Measurements from ENCODE around the gene FGD2.

The FGD2 gene

DNA sequence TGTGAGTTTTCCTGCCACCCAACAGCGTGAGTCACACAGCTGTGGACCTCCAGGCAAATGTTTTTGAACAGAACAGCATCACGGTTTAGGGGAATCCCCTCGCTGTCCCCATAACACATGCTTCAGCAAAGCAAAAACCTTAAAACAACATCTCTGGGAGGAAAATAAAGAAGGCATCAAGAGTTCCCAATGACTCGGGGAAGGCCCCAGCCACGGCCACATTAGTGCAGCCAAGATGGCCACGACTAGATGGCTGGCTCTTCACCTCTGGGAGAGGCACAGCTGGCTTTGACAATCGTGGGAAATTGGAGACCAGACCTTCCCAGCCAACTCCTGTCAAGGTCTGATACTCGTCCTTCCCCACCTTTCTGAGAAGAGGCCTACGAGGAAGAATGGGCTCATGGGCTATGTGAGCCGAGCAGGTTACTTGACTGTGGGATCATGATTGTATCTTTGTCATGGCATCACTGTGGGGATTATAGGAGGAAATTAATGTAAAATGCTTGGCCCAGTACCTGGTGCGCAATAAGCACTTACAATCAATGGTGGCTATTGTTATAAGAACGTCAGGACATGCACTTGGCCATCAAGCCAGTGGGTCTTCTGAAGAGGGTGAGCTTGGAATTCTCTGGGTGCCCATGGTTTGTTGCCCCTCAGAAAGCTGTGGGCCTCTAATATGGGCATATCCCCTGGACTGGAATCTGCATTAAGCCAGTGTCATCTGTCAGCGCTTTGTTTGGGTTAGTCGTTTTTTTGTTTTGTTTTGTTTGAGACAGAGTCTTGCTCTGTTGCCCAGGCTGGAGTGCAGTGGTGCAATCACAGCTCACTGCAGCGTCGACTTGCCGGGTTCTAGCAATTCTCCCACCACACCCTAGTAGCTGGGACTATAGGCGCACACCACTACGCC is 43.6 kb downstream of the FGD2 start:
- no peaks in the 10 kb centered on the region for H3K36me3 ChIP-seq (ENCODE audit: control insufficient read depth, insufficient read depth, low read length)
- peaks cover 6% of the 10 kb centered on the region for H3K4me1 ChIP-seq (ENCODE audit: control insufficient read depth, insufficient read depth, low read length)
- H3K4me3 ChIP-seq (ENCODE audit: low read length): no peak overlapping the region
- H3K27me3 ChIP-seq (ENCODE audit: control insufficient read depth, insufficient read depth, low read length): no peaks in the 10 kb centered on the region
- no peak overlapping the region for H3K9ac ChIP-seq (ENCODE audit: low read length)
- no peak overlapping the region for H3K27ac ChIP-seq (ENCODE audit: low read depth, low read length)

GRCh38 chr6:37049758-37050044 is 44.2 kb downstream of the FGD2 start:
- H3K9ac ChIP-seq (ENCODE audit: low read length): no peak overlapping the region
- H3K36me3 ChIP-seq (ENCODE audit: control insufficient read depth, insufficient read depth, low read length): no peaks in the 10 kb centered on the region
- H3K4me1 ChIP-seq (ENCODE audit: control insufficient read depth, insufficient read depth, low read length): peaks cover 6% of the 10 kb centered on the region
- no peak overlapping the region for H3K4me3 ChIP-seq (ENCODE audit: low read length)
- H3K27ac ChIP-seq (ENCODE audit: low read depth, low read length): no peak overlapping the region
- no peaks in the 10 kb centered on the region for H3K27me3 ChIP-seq (ENCODE audit: control insufficient read depth, insufficient read depth, low read length)

- H3K27me3 ChIP-seq (ENCODE audit: control insufficient read depth, insufficient read depth, low read length): no peaks in the 10 kb centered on the region
- no peak overlapping the region for H3K9ac ChIP-seq (ENCODE audit: low read length)
- no peaks in the 10 kb centered on the region for H3K36me3 ChIP-seq (ENCODE audit: control insufficient read depth, insufficient read depth, low read length)
- H3K4me3 ChIP-seq (ENCODE audit: low read length): no peak overlapping the region
- H3K4me1 ChIP-seq (ENCODE audit: control insufficient read depth, insufficient read depth, low read length): peaks cover 6% of the 10 kb centered on the region
- H3K27ac ChIP-seq (ENCODE audit: low read depth, low read length): no peak overlapping the region
Observed at GRCh38 chr6:37050045-37050853, 44.8 kb downstream of the FGD2 start.

- H3K36me3 ChIP-seq (ENCODE audit: control insufficient read depth, insufficient read depth, low read length): no peaks in the 10 kb centered on the region
- H3K4me3 ChIP-seq (ENCODE audit: low read length): no peak overlapping the region
- no peak overlapping the region for H3K9ac ChIP-seq (ENCODE audit: low read length)
- peaks cover 6% of the 10 kb centered on the region for H3K4me1 ChIP-seq (ENCODE audit: control insufficient read depth, insufficient read depth, low read length)
- H3K27ac ChIP-seq (ENCODE audit: low read depth, low read length): no peak overlapping the region
- H3K27me3 ChIP-seq (ENCODE audit: control insufficient read depth, insufficient read depth, low read length): no peaks in the 10 kb centered on the region
Observed at GRCh38 chr6:37050854-37051137, 45.3 kb downstream of the FGD2 start.

- no peaks in the 10 kb centered on the region for H3K36me3 ChIP-seq (ENCODE audit: control insufficient read depth, insufficient read depth, low read length)
- H3K27ac ChIP-seq (ENCODE audit: low read depth, low read length): no peak overlapping the region
- no peak overlapping the region for H3K4me3 ChIP-seq (ENCODE audit: low read length)
- no peak overlapping the region for H3K9ac ChIP-seq (ENCODE audit: low read length)
- peaks cover 6% of the 10 kb centered on the region for H3K4me1 ChIP-seq (ENCODE audit: control insufficient read depth, insufficient read depth, low read length)
- no peaks in the 10 kb centered on the region for H3K27me3 ChIP-seq (ENCODE audit: control insufficient read depth, insufficient read depth, low read length)
Observed at GRCh38 chr6:37051138-37052026, 45.9 kb downstream of the FGD2 start.

DNA sequence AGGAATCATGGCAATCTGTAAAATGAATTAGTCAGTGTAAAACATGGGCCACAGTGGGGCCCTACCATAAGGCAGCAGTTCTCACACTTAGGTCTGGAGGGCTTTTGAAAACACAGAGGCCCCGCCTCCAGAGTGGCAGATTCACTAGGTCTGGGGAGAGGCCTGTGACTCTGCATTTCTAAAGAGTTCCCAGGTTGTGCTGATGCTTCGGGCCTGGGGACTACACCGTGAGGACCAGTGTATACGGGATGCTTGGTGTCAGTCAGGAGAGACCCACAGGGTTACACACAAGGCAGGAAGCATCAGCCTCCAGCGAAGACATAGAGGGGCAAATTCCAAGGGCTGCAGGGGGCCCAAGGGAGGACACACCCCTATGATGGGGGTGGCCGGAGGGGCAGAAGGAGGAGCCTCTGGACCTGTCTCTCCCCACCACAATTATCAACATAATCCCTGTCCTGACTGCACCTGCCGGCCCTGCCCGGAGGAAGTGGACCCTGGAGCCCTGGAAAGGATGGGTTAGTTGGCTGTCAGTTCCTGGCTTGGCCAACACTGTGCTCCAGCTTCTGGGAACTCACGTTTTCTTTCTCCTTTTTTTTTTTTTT is 46.7 kb downstream of the FGD2 start:
- Histone ChIP-seq H3K27ac (ENCODE audit: low read depth, low read length) (no peak overlapping the region), H3K4me3 (ENCODE audit: low read length) (no peak overlapping the region), H3K4me1 (ENCODE audit: control insufficient read depth, insufficient read depth, low read length) (peaks cover 6% of the 10 kb centered on the region), H3K27me3 (ENCODE audit: control insufficient read depth, insufficient read depth, low read length) (no peaks in the 10 kb centered on the region), H3K36me3 (ENCODE audit: control insufficient read depth, insufficient read depth, low read length) (no peaks in the 10 kb centered on the region), H3K9ac (ENCODE audit: low read length) (no peak overlapping the region)

- Histone ChIP-seq H3K4me1 (ENCODE audit: control insufficient read depth, insufficient read depth, low read length) (peaks cover 6% of the 10 kb centered on the region), H3K36me3 (ENCODE audit: control insufficient read depth, insufficient read depth, low read length) (no peaks in the 10 kb centered on the region), H3K9ac (ENCODE audit: low read length) (no peak overlapping the region), H3K27me3 (ENCODE audit: control insufficient read depth, insufficient read depth, low read length) (no peaks in the 10 kb centered on the region), H3K4me3 (ENCODE audit: low read length) (no peak overlapping the region), H3K27ac (ENCODE audit: low read depth, low read length) (no peak overlapping the region)
Observed at GRCh38 chr6:37053683-37054082, 48.2 kb downstream of the FGD2 start.

DNA sequence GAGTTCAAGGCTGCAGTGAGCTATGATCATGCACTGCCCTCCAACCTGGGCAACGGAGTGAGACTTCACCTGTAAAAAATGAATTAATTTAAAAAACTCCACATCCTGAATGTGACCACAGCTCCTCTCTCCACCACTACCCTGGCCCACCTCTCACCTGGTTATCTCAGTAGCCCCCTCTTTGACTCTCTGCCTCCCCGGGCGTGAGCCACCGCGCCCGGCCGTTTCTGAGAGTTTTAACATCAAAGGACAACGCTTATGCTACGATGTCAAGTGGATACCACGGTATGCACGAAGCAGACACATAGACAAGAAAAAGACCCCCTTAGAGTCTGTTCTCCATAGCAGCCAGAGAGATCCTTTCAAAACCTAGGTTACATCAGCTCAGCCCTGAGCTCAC is 48.7 kb downstream of the FGD2 start:
- Histone ChIP-seq H3K27me3 (ENCODE audit: control insufficient read depth, insufficient read depth, low read length) (no peaks in the 10 kb centered on the region), H3K27ac (ENCODE audit: low read depth, low read length) (no peak overlapping the region), H3K36me3 (ENCODE audit: control insufficient read depth, insufficient read depth, low read length) (no peaks in the 10 kb centered on the region), H3K4me1 (ENCODE audit: control insufficient read depth, insufficient read depth, low read length) (peaks cover 6% of the 10 kb centered on the region), H3K9ac (ENCODE audit: low read length) (no peak overlapping the region), H3K4me3 (ENCODE audit: low read length) (no peak overlapping the region)

GRCh38 chr6:37054580-37054979 is 49.1 kb downstream of the FGD2 start:
- Histone ChIP-seq H3K9ac (ENCODE audit: low read length) (no peak overlapping the region), H3K4me1 (ENCODE audit: control insufficient read depth, insufficient read depth, low read length) (peaks cover 11% of the 10 kb centered on the region), H3K27ac (ENCODE audit: low read depth, low read length) (no peak overlapping the region), H3K4me3 (ENCODE audit: low read length) (no peak overlapping the region), H3K36me3 (ENCODE audit: control insufficient read depth, insufficient read depth, low read length) (no peaks in the 10 kb centered on the region), H3K27me3 (ENCODE audit: control insufficient read depth, insufficient read depth, low read length) (no peaks in the 10 kb centered on the region)

- Histone ChIP-seq H3K4me3 (ENCODE audit: low read length) (no peak overlapping the region), H3K4me1 (ENCODE audit: control insufficient read depth, insufficient read depth, low read length) (peaks cover 15% of the 10 kb centered on the region), H3K27ac (ENCODE audit: low read depth, low read length) (no peak overlapping the region), H3K36me3 (ENCODE audit: control insufficient read depth, insufficient read depth, low read length) (no peaks in the 10 kb centered on the region), H3K27me3 (ENCODE audit: control insufficient read depth, insufficient read depth, low read length) (no peaks in the 10 kb centered on the region), H3K9ac (ENCODE audit: low read length) (no peak overlapping the region)
Observed at GRCh38 chr6:37056112-37056403, 50.6 kb downstream of the FGD2 start.

- H3K9ac ChIP-seq (ENCODE audit: low read length): no peak overlapping the region
- H3K27ac ChIP-seq (ENCODE audit: low read depth, low read length): no peak overlapping the region
- no peaks in the 10 kb centered on the region for H3K27me3 ChIP-seq (ENCODE audit: control insufficient read depth, insufficient read depth, low read length)
- H3K36me3 ChIP-seq (ENCODE audit: control insufficient read depth, insufficient read depth, low read length): no peaks in the 10 kb centered on the region
- peaks cover 10% of the 10 kb centered on the region for H3K4me1 ChIP-seq (ENCODE audit: control insufficient read depth, insufficient read depth, low read length)
- no peak overlapping the region for H3K4me3 ChIP-seq (ENCODE audit: low read length)
Observed at GRCh38 chr6:37056439-37057127, 51.1 kb downstream of the FGD2 start.

DNA sequence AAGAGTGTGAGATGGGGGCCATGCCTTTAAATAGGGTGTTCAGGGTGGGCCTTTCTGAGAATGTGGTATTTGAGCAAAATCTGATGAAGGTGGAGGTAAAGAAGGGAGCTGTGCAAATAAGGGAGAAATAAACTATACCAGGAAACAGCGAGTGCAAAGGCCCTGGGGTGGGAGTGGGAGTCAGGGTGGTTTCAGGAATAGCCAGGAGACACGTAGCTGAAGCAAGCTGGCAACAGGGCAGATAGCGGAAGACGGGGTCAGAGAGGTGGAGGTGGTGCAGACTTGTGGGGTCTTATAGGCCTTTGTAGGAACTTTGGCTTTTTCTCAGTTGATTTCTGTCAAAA is 51.6 kb downstream of the FGD2 start:
- H3K27ac ChIP-seq (ENCODE audit: low read depth, low read length): no peak overlapping the region
- H3K36me3 ChIP-seq (ENCODE audit: control insufficient read depth, insufficient read depth, low read length): no peaks in the 10 kb centered on the region
- no peaks in the 10 kb centered on the region for H3K27me3 ChIP-seq (ENCODE audit: control insufficient read depth, insufficient read depth, low read length)
- H3K4me1 ChIP-seq (ENCODE audit: control insufficient read depth, insufficient read depth, low read length): peaks cover 9% of the 10 kb centered on the region
- no peak overlapping the region for H3K9ac ChIP-seq (ENCODE audit: low read length)
- H3K4me3 ChIP-seq (ENCODE audit: low read length): no peak overlapping the region
